Cerebellar nuclear complex (tissue), 1 donor: ENCODE data around the gene CLEC16A.

ENCODE experiments used
- DNase-seq, 2 experiments: peaks; one replicate each; lab custom pipeline; 2025; lab: John Stamatoyannopoulos, UW

Gene CLEC16A

DNA sequence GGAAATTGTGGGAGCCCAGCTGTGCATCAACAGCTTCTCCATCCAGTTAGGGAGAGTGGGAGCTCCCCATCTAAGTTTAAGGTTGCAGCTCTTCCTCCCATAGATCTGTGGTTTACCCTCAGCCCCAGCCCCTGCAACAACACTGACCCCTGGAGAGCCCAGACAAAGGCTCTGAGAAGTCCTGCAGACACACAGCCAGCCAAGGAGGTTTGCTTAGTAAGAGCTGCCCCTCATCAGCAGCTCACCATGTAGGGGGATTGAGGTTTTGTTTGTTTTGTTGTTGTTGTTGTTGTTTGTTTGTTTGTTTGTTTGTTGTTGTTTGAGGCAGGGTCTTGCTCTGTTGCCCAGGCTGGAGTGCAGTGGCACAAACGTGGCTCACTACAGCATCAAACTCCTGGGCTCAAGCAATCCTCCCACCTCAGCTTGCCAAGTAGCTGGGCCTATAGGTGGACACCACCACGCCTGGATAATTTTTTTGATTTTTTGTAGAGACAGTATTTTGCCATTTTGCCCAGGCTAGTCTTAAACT is 138.6 kb downstream of the CLEC16A start:
- DNase-seq, result no peak

DNA sequence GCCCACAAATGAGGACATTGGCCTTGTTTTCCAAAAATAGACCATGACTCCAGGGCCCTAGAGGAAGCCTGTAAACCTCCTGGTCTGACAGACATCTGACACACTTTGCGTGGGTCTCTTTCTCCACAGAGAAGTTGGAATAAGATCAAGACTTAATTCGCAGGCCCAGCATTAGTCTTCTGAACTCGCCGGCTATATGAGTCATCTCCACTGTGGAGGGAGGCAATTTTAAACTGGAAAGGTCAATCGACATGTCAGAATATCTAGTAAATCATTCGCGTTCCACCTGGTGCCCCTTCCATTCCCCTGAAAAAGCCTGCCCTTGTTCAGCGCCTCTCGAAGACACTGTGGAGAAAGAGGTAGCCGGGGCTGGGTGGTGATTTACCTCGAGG is 140.1 kb downstream of the CLEC16A start:
- DNase-seq, result no peak

DNA sequence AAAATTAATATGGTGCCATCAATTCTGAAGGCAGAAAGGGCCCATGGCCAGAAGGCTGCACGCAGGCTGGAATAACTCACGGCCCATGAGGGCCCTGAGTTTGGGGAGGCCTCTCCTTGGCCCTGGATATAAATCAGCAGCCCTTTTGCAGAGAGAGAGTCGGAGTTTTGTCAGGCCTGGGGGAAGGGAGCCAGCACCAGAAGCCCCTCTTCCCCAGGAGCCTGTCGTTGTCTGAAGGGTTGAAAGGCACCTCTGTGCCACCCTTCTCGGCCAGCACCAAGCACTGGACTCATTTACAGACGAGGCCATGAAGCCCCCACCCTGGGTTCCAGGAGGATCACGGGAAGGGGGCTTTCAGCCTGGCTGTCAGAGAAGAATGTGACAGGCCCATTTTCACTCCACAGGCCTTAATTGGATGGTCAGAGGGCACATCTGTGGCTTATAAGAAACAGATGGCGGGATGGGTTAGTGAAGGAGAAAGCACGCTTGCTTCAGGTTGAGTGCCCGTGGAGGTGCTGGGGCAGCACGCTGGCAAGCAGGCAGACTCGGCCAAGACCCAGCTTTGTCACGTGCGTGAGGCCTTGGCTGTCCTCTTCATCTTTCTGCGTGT is 140.6 kb downstream of the CLEC16A start:
- peak in 1 of 2 experiments; percentile 74 for DNase-seq

DNA sequence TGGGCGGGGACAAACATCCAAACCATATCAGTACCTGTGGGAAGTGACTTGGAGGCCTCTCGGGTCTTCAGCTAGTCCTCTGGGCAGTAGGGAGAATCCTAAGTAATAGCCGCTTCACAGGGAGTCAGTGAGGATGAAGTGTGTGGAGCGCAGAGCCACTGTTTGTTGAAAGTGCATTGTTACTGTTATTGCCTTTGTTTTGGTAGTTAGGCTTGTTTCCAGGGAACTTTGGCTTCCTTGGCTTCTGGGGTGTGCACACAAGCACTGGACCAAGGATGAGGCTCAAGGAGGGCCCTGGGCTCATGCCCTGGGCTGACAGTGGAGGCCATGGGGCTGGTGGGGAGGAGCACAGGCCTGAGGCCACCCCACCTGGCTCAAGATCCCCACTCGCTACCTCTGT is 141.6 kb downstream of the CLEC16A start:
- DNase-seq, result no peak

DNA sequence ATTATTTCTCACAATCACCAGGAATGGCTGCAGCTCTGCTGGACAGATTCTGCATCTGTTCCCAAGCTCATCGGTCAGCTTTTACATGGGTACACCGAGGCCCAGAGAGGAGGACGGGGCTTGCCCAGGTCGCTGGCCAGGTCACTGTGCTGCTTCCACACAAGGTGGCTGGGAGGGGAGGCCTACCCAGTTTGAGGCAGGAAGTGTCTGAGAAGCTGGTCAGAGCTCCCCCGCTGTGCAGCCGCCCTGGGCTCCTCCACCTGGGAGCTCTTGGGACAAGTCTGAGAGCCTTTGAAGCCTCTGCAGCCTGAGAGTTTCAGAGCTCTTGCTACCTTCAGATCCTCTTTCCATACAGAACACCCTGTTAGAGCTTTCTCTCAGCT is 143.3 kb downstream of the CLEC16A start:
- no peak for DNase-seq

DNA sequence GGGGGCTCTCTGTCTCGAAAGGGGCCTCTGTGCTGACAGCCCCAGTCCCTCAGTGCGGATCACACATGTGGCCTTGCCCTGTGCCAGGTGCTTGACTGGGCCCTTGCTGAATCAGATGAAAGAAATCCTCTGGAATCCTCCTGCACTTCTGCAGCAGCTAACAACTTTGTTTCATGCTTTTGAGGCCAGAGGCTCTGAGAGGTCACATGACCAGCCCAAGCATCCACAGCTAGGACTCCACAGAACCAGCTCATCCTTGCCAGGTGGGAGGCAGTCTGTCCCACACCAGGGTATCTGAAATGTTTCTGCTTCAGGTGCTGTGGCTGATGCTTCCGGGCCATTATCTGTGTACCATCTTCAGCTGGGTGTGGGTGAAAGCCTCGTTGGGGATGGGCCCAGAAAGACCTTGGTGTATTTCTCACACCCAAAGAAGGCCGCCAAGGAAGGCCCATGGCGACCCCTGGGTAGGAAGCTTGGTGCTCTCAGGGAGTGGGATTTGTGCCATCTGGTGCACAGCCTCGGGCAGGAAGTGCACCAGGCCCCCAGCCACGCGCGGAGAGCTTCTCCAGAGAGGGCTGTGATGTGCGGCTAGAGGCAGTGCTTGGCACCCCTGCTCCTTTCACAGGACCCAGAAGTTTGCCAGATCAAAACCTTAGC is 143.8 kb downstream of the CLEC16A start:
- DNase-seq, result no peak

DNA sequence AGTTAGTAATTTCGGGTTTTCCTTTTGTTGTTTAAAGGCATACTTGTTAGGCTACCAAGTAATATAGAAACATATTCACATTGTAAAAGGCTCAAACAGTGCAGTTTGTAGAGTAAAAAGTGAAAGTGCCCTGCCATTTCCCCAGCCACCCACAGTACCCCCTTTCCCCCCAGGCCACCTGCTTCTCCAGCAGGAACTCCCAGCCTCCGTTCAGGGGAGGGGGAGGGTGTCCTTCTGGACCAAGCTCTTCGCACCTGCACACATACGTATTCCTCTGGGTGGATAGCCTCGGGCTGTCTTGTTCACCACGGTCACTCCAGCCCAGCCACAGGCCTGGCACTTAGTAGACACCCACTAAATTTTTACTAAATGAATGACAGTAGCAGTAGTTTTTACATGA is 144.5 kb downstream of the CLEC16A start:
- no peak for DNase-seq

DNA sequence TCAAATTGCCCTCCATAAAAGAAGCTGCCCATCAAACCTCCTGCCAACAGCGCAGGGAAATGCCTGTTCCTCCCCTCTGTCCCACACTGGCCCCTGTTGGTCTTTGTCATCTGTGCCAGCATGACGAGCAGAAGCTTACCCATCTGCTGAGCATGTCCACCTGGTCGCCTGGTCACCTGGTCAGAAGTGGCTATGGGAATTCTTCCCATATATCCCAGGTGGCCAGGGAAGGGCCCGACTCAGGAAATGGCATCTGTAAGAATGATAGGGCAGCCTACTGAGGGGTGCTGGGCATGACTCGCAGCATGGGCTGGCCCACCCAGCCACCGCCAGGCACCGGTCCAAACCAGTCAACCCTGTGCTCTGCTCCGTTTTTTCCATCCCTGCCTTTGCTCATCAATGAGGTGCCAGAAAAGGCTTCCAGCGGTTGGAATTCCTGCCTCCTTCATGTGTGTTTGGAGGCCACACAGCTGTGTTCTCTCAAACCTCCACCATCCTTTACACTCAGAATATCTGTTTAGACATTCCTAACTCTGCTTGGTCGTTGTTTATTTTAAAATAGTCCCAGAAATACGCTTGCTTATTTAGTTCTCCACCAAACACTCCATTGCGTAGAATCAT is 145.2 kb downstream of the CLEC16A start:
- DNase-seq, result no peak

DNA sequence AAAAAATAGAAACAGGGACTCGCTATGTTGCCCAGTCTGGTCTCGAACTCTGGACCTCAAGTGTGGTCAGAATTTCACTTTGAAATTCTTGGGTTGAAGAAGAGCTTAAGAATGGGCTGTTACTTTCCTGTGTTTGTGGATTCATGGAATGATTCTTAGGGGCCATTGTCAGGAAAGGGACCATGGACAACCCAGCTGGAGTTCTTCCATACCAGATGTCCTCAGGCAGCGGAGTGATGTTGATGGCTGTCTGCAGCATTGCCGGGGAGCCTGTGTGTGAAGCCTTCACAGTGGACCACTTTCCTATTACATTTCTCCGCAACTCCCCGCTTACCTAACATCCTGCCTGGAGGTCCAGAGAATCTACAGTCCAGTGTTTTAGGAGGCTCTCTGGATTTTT is 145.9 kb downstream of the CLEC16A start:
- DNase-seq, result no peak

DNA sequence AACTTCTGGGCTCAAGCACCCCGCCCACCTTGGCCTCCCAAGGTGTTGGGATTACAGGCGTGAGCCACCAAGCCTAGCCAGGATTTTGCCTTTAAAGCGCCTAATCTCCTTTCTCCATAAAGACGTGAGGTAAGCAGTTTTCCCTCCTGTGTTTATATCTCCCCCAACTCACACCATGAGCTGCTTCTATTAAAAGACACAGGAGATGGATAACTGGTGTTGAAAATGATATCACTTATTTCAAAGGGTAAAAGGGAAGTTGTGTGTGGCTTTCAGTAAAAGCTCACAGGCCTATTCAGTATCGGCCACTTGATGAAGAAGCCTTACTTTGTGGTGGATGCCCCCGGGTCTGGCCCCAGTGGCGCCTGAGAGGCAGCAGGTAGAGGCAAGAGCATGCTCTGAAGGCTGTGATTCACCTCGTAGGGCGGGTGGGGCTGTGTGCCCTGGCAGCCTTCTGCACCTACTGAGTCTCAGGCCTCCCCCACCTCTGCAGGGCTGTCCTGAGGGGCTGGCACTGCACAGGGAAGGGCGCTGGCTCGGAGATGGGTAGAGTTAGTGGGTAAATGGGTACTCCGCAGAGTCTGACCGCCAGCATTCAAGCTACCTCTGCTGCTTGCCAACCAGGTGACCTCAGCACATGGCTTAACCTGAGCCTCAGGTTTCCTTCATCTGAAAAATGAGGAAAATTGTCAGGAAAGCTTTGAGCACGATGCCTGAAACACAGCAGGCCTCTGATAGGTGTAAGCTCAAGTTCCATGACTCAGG is 146.8 kb downstream of the CLEC16A start:
- DNase-seq, result no peak

DNA sequence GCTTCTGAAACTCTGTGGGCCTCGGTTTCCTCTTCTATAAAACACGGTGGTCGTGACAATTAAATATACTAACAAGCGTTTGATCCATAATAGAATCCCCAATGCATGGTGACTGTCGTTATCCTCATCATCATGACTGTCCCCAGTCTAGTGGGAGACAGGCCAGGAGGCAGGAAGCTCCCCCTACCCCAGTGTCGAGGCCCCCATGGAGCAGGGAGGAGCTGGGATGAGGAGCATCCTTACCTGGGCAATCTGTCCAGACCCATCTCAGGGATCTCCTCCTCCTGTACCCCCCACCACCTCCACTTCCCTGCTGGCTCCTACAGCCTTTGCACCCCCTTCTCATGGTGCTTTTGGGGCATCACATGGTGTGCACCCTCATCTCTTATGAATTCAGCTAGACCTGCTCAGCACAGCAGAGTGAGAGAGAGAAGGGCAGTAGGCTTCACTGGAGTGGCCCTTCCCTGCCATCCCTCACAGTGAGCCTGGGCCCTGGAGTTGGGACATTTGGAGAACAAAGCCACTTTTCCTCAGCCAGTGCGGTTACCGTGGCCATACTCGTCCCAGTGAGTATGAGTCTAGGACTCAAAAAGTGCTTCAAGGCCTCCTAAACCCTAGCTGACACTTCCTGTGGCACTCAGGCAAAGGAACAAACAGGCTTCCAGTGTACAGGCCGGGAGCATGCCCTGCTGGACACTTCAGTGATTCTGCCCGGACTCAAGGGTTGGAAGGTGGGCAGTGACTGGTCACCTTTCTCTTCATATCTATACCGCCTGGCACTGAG is 148.6 kb downstream of the CLEC16A start:
- DNase-seq, result no peak

DNA sequence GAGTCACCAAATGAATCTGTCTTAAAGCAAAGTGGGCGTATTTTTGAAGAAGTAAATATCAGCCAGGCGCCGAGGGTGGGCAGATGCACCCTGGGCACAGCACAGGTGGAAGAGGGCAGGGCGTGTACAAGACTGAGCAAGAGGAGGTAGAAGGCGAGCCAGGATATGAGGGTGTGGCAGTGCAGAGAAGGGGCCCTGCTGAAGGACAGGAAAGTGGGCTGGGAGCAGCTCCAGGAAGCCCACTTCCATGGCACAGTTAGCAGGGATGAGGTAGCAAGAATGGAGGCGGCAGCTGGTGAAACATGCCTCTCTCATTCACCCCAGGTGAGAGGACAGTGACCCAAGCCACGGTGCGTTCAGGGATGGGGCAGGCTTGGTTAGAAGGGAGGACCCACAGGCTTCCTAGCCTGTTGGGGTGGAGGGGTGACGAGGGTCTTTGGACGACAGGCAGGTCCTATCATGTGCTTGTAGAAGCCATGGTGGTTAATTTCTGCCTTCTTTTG is 149.3 kb downstream of the CLEC16A start:
- no peak for DNase-seq

DNA sequence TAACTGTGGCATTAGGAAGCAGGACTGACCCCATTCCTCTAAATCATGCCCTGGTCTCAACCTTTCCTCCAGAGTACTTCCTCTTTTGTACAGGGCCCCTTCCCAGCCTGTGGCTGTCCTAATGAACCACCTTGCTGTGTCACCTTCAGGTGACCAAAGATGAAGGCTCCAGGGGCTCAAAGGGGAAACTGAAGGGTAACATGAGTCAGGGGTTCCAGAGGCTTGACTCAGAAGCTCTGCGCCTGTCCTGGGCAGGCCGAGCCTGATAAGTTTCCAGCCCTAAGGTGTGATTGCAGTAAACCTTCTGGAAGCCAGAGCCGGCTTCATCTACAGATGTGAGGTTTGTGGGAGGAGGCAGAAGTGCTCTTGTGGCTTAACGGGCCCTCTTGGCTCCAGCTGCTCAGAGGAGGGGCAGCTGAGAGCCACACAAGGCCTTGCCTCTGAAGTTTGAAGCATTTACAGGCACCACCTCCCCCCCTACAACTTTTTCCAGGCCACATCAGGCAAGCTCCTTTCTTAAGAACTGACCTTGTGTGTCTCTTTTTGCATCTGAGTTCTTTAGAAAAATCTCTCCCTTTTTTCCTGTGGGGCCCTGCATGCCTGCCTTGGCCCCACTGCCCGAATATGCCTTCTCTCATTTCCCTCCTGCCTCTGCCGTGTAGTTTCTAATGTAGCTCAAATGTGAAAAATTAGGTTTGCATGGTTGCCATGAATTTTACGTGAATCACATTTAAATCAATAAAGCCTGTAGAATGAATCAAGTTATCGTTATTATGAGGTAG is 149.9 kb downstream of the CLEC16A start:
- DNase-seq, result no peak

DNA sequence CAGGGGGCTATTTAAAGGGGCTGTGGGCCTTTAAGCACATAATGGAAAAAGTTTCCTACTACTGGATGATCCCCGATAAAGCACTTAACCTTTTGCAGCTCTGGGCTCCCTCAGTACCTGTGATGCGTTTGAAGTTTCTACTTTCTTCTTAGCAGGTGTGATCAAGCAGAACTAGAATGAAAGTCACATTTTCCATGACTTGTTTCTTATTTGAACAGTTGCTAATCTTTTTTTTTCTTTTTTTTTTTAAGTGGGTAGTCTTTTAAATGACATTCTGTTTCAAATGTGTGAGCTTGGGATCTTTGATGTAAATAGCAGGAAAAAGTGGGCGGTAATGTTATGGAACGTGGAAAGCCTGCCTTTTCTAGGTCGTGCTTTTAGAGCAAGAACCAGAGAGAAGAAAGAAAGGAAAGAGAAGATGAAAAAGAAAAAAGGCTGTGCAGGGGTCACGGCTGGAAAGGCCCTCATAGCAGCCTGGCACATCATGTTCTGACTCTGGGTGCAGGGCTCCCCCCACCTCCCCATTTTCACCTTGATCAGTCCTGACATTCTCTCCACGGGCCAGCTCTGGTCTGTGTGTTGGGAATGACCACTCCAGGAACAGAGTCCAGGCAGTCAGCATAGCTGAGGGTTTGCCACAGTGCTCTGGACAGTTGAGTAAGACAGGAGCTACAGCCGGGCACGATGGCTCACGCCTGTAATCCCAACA is 150.6 kb downstream of the CLEC16A start:
- DNase-seq, result no peak

DNA sequence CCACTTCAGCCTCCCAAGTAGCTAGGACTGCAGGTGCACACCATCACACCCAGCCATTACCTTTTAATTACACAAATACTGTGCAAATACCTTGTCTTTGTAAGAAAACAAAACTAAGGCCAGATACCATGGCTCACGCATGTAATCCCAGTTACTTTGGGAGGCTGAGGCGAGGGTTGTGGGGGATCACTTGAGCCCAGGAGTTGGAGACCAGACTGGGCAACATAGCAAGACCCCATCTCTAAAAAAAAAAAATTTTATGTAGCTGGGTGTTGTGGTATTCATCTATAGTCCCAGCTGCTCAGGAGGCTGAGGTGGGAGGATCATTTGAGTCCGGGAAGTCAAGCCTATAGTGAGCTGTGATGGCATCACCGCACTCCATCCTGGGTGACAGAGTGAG is 151.6 kb downstream of the CLEC16A start:
- DNase-seq, result no peak

DNA sequence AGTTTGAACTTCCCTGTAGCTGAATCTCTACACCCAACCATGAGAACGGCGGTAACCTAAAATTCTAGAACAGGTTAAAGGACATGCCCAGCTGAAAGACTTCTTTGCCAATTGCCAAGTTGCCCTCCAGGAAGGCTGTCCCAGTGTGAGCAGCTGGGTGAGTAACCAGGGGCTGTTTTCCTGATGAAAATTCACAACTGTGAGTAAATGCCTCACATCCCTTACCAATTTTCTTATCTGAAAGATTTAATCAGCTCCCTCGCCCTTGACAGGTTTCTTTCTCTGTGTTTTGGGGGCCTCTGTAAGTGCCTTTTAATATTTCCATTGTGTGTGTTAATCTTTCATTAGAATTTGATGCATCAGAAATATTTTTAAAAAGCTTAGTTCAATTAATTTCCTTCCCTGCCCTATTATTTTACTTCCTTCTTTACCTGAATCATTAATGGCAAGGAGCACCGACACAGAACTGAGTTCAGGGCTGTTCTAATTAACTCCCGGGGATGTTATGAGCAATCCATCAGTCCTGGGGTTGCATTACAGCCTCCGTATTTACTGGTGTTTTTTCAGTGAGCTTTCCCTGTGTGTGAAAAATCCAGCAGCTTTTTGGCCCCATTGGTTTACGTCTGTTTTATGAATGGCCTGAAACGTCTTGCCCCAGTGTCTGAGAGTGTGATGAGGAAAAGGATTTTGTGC is 152.9 kb downstream of the CLEC16A start:
- no peak for DNase-seq

DNA sequence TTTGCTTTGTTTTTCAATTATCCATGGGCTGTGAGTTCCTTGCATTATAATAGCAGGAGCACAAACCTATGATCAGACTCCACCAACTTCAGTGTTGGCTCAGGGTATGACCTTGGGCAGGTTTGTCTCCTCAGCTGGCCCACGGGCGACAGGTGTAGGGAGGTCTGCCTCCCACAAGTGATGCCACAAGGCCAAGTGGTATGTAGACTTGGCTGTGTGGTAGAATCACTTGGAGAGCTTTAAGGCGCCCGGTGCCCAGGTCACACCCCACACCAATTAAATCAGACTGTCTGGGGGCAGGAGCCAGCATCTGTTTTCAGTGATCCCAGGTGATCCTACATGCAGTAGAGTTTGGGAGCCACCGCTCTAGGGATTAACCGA is 153.4 kb downstream of the CLEC16A start:
- no peak for DNase-seq

DNA sequence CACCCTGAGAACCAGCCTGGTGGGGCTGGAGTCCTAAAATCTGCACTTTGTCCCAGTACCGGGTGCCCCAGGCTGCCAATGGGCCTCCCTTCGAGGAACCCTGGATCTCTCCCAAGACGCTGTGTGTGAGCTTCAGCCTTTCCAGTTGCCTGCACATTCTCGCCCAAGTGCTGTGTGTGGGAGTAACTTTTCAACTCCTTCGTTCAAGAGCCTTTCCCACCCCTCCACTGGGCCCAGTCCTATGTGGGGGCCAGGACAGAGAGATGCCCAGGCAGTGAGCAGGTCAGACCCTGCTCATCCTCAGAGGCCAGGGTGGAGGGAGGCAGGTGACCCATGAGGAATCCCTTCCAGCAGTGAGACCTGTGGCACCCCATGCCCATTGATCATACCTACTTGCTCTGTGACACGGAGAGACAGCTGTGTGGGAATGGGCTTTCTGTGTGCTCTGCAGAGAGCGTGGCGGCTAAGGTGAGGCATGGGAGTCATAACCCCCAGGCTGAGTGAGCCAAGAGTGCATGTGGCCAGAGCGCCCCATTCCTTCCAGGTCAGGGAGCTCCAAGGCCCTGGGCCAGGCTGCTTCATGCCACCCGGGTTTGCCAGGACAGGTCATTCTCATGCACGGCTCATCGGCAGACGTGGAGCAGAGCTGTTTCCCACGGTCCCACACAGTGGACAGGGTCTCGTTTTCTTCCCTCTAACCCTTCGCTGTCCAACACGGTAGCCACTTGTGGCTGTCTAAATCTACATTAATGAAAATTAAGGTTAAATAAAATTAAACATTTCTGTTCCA is 154.4 kb downstream of the CLEC16A start:
- no peak for DNase-seq

DNA sequence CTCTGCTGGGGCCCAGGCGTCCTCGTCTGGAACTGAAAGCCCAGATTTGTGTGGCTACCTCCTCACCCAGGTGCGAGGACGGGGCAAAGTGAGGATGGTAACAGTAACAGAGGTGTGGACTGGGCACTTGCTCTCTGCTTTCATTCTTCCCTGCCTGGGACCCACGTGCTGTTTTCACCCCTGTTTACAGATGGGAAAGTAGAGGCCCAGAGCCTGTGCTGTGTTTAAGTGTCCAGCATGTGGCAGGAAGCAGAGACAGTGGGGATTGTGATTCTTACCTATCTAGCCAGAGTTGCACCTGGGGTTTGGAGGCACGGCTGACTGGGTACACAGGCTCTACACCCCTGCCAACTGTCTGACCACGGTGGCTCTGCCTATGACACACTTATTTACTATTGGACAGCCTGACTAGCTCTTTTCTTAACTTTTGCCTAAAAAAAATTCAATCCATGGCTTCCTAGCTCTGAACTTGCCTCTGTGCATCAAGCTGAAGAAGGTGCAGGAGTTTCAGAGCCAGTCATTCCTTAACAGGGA is 155.4 kb downstream of the CLEC16A start:
- DNase-seq, result no peak
